ENCODE measurements around the gene CHTOP. TPM values are rescaled to one million over a fixed set of nuclear protein-coding genes. Genes with fewer than 3 reads are reported as not detected.

CHTOP gene
- total and polyA plus RNA-seq, 2 experiments from 2014 or later = 26.9 to 42.2 TPM

- no peak overlapping the region for H3K4me3 ChIP-seq
- H3K79me2 ChIP-seq (ENCODE audit: insufficient read depth) = peaks cover 53% of the 10 kb centered on the region
- peaks cover 24% of the 10 kb centered on the region for H3K4me1 ChIP-seq (ENCODE audit: insufficient read depth)
- WGBS, 2 experiments (ENCODE audit: low coverage in 1 of 2, low lambda C conversion rate in 2 of 2, missing lambda C conversion rate in 2 of 2) = 92 to 94% methylated on average over 7 of the region's 7 CpGs
- no peaks in the 10 kb centered on the region for H3K9me2 ChIP-seq (ENCODE audit: insufficient read depth)
- DNase-seq = no peak
- no peak overlapping the region for H3K4me2 ChIP-seq (ENCODE audit: unreplicated experiment)
- H3K27me3 ChIP-seq (replicated peaks; ENCODE audit: insufficient read depth) = no peaks in the 10 kb centered on the region
- no peak overlapping the region for H3K27ac ChIP-seq
- no peaks in the 10 kb centered on the region for H4K20me1 ChIP-seq (ENCODE audit: insufficient read depth)
- H3F3A ChIP-seq (ENCODE audit: insufficient read depth) = peaks cover 41% of the 10 kb centered on the region
- in situ Hi-C loops (cut with MboI) = no loop called here
- TF ChIP-seq EZH2 (IDR thresholded peaks at IDR 0.05; ENCODE audit: insufficient read depth, poor library complexity, severe bottlenecking) (no peak), EZH2phosphoT487 (IDR thresholded peaks at IDR 0.05; ENCODE audit: insufficient read depth, low read depth) (no peak)
- H3K9ac ChIP-seq = no peak overlapping the region
- no peak overlapping the region for H2AFZ ChIP-seq
- peaks cover 39% of the 10 kb centered on the region for H3K36me3 ChIP-seq (ENCODE audit: low read depth)
- H3K9me3 ChIP-seq (ENCODE audit: low read depth) = no peaks in the 10 kb centered on the region
Measured at GRCh38 chr1:153623101-153623500, 10.8 kb upstream of the CHTOP start.

GRCh38 chr1:153624965-153625611, 8.8 kb upstream of the CHTOP start:
- WGBS, 2 experiments (ENCODE audit: low coverage in 1 of 2, low lambda C conversion rate in 2 of 2, missing lambda C conversion rate in 2 of 2) = 91 to 94% methylated on average over 10 of the region's 10 CpGs
- H3F3A ChIP-seq (ENCODE audit: insufficient read depth) = peaks cover 21% of the 10 kb centered on the region
- no peaks in the 10 kb centered on the region for H3K9me3 ChIP-seq (ENCODE audit: low read depth)
- no peaks in the 10 kb centered on the region for H3K9me2 ChIP-seq (ENCODE audit: insufficient read depth)
- no peak for TF ChIP-seq EZH2 (IDR thresholded peaks at IDR 0.05; ENCODE audit: insufficient read depth, poor library complexity, severe bottlenecking)
- H3K79me2 ChIP-seq (ENCODE audit: insufficient read depth) = peaks cover 53% of the 10 kb centered on the region
- in situ Hi-C loops (cut with MboI) = no loop called here
- no peaks in the 10 kb centered on the region for H4K20me1 ChIP-seq (ENCODE audit: insufficient read depth)
- peak overlapping the region; percentile 99 for H3K4me2 ChIP-seq (ENCODE audit: unreplicated experiment)
- H3K9ac ChIP-seq = peak overlapping the region; percentile 29; the same call in 1 of the 2 replicates
- H3K36me3 ChIP-seq (ENCODE audit: low read depth) = peaks cover 28% of the 10 kb centered on the region
- H3K27me3 ChIP-seq (replicated peaks; ENCODE audit: insufficient read depth) = no peaks in the 10 kb centered on the region
- peak overlapping the region; percentile 85 for H3K4me3 ChIP-seq
- no peak overlapping the region for H2AFZ ChIP-seq
- peak overlapping the region; percentile 23; the same call in 1 of the 2 replicates for H3K27ac ChIP-seq
- DNase-seq = no peak
- H3K4me1 ChIP-seq (ENCODE audit: insufficient read depth) = peaks cover 23% of the 10 kb centered on the region

GRCh38 chr1:153626477-153626903, 7.4 kb upstream of the CHTOP start:
- Histone ChIP-seq H3F3A (ENCODE audit: insufficient read depth) (peaks cover 20% of the 10 kb centered on the region), H3K79me2 (ENCODE audit: insufficient read depth) (peaks cover 53% of the 10 kb centered on the region), H4K20me1 (ENCODE audit: insufficient read depth) (no peaks in the 10 kb centered on the region), H3K4me2 (ENCODE audit: unreplicated experiment) (peak overlapping the region; percentile 99), H2AFZ (peak overlapping the region; percentile 74), H3K27me3 (replicated peaks; ENCODE audit: insufficient read depth) (no peaks in the 10 kb centered on the region), H3K27ac (peak overlapping the region; percentile 95), H3K9me2 (ENCODE audit: insufficient read depth) (no peaks in the 10 kb centered on the region), H3K4me1 (ENCODE audit: insufficient read depth) (peaks cover 27% of the 10 kb centered on the region), H3K4me3 (peak overlapping the region; percentile 85), H3K9me3 (ENCODE audit: low read depth) (no peaks in the 10 kb centered on the region), H3K9ac (peak overlapping the region; percentile 95), H3K36me3 (ENCODE audit: low read depth) (peaks cover 21% of the 10 kb centered on the region; the same call in 1 of the 2 replicates)
- TF ChIP-seq EZH2 (IDR thresholded peaks at IDR 0.05; ENCODE audit: insufficient read depth, poor library complexity, severe bottlenecking) = no peak
- TF ChIP-seq EZH2phosphoT487 (IDR thresholded peaks at IDR 0.05; ENCODE audit: insufficient read depth, low read depth) = no peak
- peak; percentile 22 for DNase-seq
- WGBS, 2 experiments (ENCODE audit: low coverage in 1 of 2, low lambda C conversion rate in 2 of 2, missing lambda C conversion rate in 2 of 2) = 2 to 4% methylated on average over 3 of the region's 3 CpGs
- in situ Hi-C loops (cut with MboI) = no loop called here

GRCh38 chr1:153626904-153627714, 6.8 kb upstream of the CHTOP start, which contains the start of gene S100A13:
Gene S100A13, minus strand, starts transcription at chr1:153627505. Its CDS starts 1,033 bp downstream, at chr1:153626472.
- in situ Hi-C loops (cut with MboI) = no loop called here
- TF ChIP-seq EZH2phosphoT487 (IDR thresholded peaks at IDR 0.05; ENCODE audit: insufficient read depth, low read depth) = no peak
- TF ChIP-seq EZH2 (IDR thresholded peaks at IDR 0.05; ENCODE audit: insufficient read depth, poor library complexity, severe bottlenecking) = no peak
- no peaks in the 10 kb centered on the region for H4K20me1 ChIP-seq (ENCODE audit: insufficient read depth)
- no peaks in the 10 kb centered on the region for H3K27me3 ChIP-seq (replicated peaks; ENCODE audit: insufficient read depth)
- H3K9me2 ChIP-seq (ENCODE audit: insufficient read depth) = no peaks in the 10 kb centered on the region
- peak within 1 kb of the TSS; percentile 74 for H2AFZ ChIP-seq
- H3F3A ChIP-seq (ENCODE audit: insufficient read depth) = peaks cover 20% of the 10 kb centered on the region
- 0 to 2% methylated on average over 27 to 28 of the region's 28 CpGs for WGBS, 2 experiments (ENCODE audit: low coverage in 1 of 2, low lambda C conversion rate in 2 of 2, missing lambda C conversion rate in 2 of 2)
- DNase-seq = peak; percentile 94
- H3K4me3 ChIP-seq = peak within 1 kb of the TSS; percentile 85
- H3K27ac ChIP-seq = peak within 1 kb of the TSS; percentile 95
- H3K4me1 ChIP-seq (ENCODE audit: insufficient read depth) = peaks cover 27% of the 10 kb centered on the region
- H3K36me3 ChIP-seq (ENCODE audit: low read depth) = peaks cover 21% of the 10 kb centered on the region; the same call in 1 of the 2 replicates
- H3K4me2 ChIP-seq (ENCODE audit: unreplicated experiment) = peak within 1 kb of the TSS; percentile 99
- peak within 1 kb of the TSS; percentile 95 for H3K9ac ChIP-seq
- H3K9me3 ChIP-seq (ENCODE audit: low read depth) = no peaks in the 10 kb centered on the region
- H3K79me2 ChIP-seq (ENCODE audit: insufficient read depth) = peaks cover 46% of the 10 kb centered on the region

All from GM23248 (cell line).